Hematopoietic multipotent progenitor cell treated with erythropoietin and hydrocortisone succinate and interleukin-3 and kit ligand, for 15 days (in vitro differentiated cells): Measurements from ENCODE around the gene FAM227B.
"Not testable (repeated sequence)": the region's sequence is repeated elsewhere in the genome, so short reads cannot be mapped to it uniquely, and the experiment has no call there.

Source experiments
- DNase-seq: peaks from one replicate; pipeline ENCODE4 v3.0.0-alpha.2; 2015; ENCODE audit warnings: low spot score

The FAM227B gene

GRCh38 chr15:49610157-49610918 lies 10.3 kb downstream of the FAM227B start:
- DNase-seq: no peak

GRCh38 chr15:49606594-49606993 lies 14.0 kb downstream of the FAM227B start:
- no peak for DNase-seq

GRCh38 chr15:49605588-49605987 lies 15.0 kb downstream of the FAM227B start:
- DNase-seq: no peak

- no peak for DNase-seq
These were observed 15.8 kb downstream of the FAM227B start for GRCh38 chr15:49604625-49605409.

GRCh38 chr15:49592829-49593316 lies 27.7 kb downstream of the FAM227B start:
- DNase-seq: not testable (repeated sequence)

- DNase-seq: no peak
These were observed 31.6 kb downstream of the FAM227B start for GRCh38 chr15:49589030-49589429.

GRCh38 chr15:49573421-49573820 lies 47.2 kb downstream of the FAM227B start:
- no peak for DNase-seq

- DNase-seq: no peak
These were observed 49.9 kb downstream of the FAM227B start for GRCh38 chr15:49570672-49571071.

- DNase-seq: no peak
These were observed 50.4 kb downstream of the FAM227B start for GRCh38 chr15:49570174-49570573.

GRCh38 chr15:49560045-49560444 lies 60.6 kb downstream of the FAM227B start:
- DNase-seq: no peak

GRCh38 chr15:49558929-49559328 lies 61.7 kb downstream of the FAM227B start:
- DNase-seq: no peak

- DNase-seq: no peak
These were observed 64.2 kb downstream of the FAM227B start for GRCh38 chr15:49556437-49556836.

GRCh38 chr15:49550342-49550741 lies 70.3 kb downstream of the FAM227B start:
- not testable (repeated sequence) for DNase-seq

GRCh38 chr15:49538520-49538919 lies 82.1 kb downstream of the FAM227B start:
- no peak for DNase-seq

- DNase-seq: no peak
These were observed 90.5 kb downstream of the FAM227B start for GRCh38 chr15:49530092-49530491.

GRCh38 chr15:49528289-49528688 lies 92.3 kb downstream of the FAM227B start:
- no peak for DNase-seq

GRCh38 chr15:49521802-49522201 lies 98.8 kb downstream of the FAM227B start:
- DNase-seq: no peak

- not testable (repeated sequence) for DNase-seq
These were observed 107.9 kb downstream of the FAM227B start for GRCh38 chr15:49512739-49513138.

GRCh38 chr15:49507261-49507660 lies 113.4 kb downstream of the FAM227B start:
- no peak for DNase-seq

GRCh38 chr15:49506341-49506740 lies 114.3 kb downstream of the FAM227B start:
- DNase-seq: no peak

- DNase-seq: no peak
These were observed 119.0 kb downstream of the FAM227B start for GRCh38 chr15:49501586-49501985.

GRCh38 chr15:49495993-49496753 lies 124.4 kb downstream of the FAM227B start:
- no peak for DNase-seq
